NCI-H82 treated with DMSO at 0.1 percent for 48 hours (cell line): ENCODE data around the gene PCDHA4.
"Not testable (repeated sequence)": the region's sequence is repeated elsewhere in the genome, so short reads cannot be mapped to it uniquely, and the experiment has no call there.

ENCODE experiments used
- DNase-seq: peaks from one replicate; lab custom pipeline; 2025; ENCODE audit not compliant: unreplicated experiment; lab: John Stamatoyannopoulos, UW

The PCDHA4 gene

GRCh38 chr5:140821375-140822280 is 14.8 kb downstream of the PCDHA4 start, which contains the start of gene PCDHA5:
Gene PCDHA5 (plus strand): TSS chr5:140821613.
- no peak for DNase-seq

- no peak for DNase-seq
Measured at GRCh38 chr5:140822281-140822629, 15.4 kb downstream of the PCDHA4 start.

GRCh38 chr5:140822969-140823368 is 16.1 kb downstream of the PCDHA4 start:
- DNase-seq: not testable (repeated sequence)

- DNase-seq: no peak
Measured at GRCh38 chr5:140823475-140823874, 16.6 kb downstream of the PCDHA4 start.

GRCh38 chr5:140827704-140828361 is 21.0 kb downstream of the PCDHA4 start, which contains the start of gene PCDHA6:
Gene PCDHA6 (plus strand): TSS chr5:140827960. CDS start chr5:140828092, 132 bp downstream.
- no peak for DNase-seq

GRCh38 chr5:140828362-140828737 is 21.5 kb downstream of the PCDHA4 start:
- DNase-seq: no peak

GRCh38 chr5:140829511-140830501 is 22.9 kb downstream of the PCDHA4 start:
- not testable (repeated sequence) for DNase-seq

- no peak for DNase-seq
Measured at GRCh38 chr5:140833993-140834392, 27.1 kb downstream of the PCDHA4 start, which contains the start of gene PCDHA7. Gene PCDHA7 (plus strand): TSS chr5:140834269. CDS start chr5:140834384, 115 bp downstream.

- not testable (repeated sequence) for DNase-seq
Measured at GRCh38 chr5:140834439-140835008, 27.7 kb downstream of the PCDHA4 start.

- DNase-seq: no peak
Measured at GRCh38 chr5:140835622-140836510, 29.0 kb downstream of the PCDHA4 start.

GRCh38 chr5:140840978-140841962 is 34.4 kb downstream of the PCDHA4 start, which contains the start of gene PCDHA8:
Gene PCDHA8 (plus strand): TSS chr5:140841187. CDS start chr5:140841322, 135 bp downstream.
- peak; percentile 12 for DNase-seq

- no peak for DNase-seq
Measured at GRCh38 chr5:140842798-140843733, 36.2 kb downstream of the PCDHA4 start.

GRCh38 chr5:140848139-140849102 is 41.6 kb downstream of the PCDHA4 start, which contains the start of gene PCDHA9:
Gene PCDHA9 (plus strand): TSS chr5:140848382. CDS start chr5:140848496, 114 bp downstream.
- DNase-seq: not testable (repeated sequence)

- DNase-seq: not testable (repeated sequence)
Measured at GRCh38 chr5:140849831-140850634, 43.2 kb downstream of the PCDHA4 start.
